Activated CD4-positive, alpha-beta T cell treated with anti-CD3 and anti-CD28 coated beads for 24 hours (primary cell): ENCODE data around the gene KRT33A.
"Not testable (repeated sequence)": the region's sequence is repeated elsewhere in the genome, so short reads cannot be mapped to it uniquely, and the experiment has no call there.

Experiments used
- DNase-seq, 2 donors: peaks; one replicate each; pipeline ENCODE4 v3.0.0-alpha.2; 2020; ENCODE audit warnings: low read depth in 2 of 2

The KRT33A gene

DNA sequence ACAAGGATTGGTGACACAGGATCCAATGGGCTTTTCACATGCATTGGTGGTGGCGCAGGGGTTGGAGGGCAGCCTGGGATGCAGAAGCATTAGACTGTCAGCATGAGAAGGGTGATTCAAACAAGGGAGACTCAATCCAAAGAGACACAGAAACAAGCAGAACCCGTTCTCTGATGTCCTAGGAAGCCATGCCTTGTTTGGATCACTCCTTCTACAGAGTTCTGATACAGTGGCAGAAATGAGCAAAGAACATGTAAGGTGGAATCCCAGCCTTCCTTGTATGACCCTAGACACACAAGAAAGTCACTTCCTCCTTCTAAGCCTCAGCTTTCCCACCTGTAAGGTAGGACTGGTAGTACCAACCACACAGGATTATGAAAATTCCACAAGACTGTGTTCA, 13.3 kb upstream of the KRT33A start:
- DNase-seq = no peak

DNA sequence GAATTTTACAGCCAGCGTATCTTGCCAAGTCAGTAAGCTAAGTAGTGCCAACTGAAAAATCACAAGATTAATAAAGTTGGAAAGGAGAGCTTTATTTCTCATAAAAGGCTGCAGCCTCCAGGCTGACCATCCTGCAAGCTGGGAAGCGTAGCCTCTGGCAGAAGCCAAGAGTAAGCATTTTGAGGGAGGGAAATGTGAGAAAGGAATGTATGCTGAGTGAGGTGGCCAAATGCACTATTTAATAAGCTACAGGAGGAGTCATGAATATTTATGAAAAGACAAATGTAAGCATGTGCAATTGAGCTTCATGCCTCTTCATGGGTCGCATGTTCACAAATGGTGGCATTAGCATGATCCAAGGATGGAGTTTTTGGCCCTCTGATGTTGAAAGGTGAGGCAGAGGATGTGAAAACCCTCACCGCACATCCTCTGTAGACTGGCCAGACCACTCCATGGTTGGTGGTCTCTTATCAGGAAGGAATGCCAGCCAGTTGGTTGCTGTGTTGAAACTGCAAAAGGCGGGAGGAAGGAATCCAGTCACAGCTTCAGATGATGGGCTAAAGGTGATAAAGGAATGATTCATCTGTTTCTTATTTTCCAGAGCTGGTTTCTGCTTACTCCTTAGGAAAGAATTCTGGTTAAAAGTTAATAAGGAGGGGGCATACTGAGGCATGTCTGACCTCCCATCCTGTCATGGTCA, 9.8 kb upstream of the KRT33A start:
- no peak for DNase-seq

DNA sequence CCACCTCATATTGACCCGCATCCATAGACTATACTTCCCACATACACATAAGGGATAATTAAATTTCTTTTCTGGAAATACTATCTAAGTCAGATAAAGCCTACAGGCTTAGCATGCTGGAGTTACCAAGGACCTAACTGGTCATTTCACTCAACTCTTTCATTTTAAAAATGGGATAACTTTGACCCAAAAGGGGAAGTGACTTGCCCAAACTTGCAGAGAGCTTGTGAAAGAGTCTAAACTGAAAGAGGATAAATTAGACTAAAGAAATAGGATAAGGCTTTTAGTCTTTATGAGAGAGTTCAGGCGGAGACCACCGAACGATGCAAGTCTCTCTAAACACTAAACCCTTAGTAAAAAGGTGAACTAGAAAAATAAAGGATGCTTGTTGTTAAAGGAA, 3.9 kb upstream of the KRT33A start:
- no peak for DNase-seq

DNA sequence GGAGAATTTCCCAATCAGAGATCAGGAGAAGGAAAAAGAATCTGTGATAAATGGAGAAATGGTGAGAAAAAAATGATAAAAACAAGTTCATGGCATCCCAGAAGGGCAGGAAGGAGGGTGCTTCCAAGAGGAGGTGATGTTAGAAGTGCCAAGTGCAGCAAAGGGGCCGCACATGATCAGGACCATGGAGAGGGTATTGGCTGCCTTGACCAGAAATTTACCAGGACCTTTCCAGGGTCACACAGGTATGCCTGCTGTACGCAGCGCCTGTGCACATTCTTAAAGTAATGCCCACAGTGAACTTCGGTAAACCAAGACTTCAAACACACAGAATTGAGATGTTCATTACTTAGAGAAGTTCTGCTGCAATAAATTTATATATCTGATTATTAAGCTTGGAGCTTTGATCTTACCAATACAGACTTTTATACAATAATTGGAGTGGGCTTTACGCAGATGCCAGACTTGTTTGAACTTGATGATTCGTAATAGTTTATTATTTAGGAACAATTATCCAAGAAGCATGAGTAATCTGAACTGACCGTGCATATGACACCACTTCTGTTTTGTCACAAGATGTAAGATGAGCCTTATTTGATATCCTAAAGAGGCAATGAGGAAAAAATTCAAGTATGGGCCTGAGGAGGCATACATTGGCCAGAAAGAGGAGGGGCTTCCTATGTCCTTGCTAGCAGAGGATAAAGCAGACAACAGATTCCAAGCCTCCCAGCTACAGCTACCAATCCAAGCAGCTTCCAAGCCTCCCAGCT, 2.2 kb upstream of the KRT33A start:
- DNase-seq = no peak

DNA sequence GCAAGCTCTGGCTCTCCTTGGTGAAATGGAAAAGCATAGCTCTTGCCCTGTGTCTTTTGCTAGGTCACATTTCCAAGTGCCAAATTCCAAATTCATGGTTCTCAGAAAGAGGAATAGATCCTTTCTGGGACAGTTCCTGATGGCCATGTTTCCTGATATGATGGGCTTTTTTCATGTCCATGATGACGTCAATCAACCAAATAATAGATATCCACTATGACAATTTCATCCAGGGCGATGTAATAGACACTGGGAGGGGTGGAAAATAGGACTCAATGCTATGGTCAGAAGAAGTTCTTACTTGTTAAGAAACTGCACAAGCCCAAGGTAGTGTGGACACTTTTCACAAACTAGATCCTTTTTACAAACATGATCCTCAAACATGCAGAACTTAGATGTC, 549 bp upstream of the KRT33A start:
- DNase-seq = no peak

DNA sequence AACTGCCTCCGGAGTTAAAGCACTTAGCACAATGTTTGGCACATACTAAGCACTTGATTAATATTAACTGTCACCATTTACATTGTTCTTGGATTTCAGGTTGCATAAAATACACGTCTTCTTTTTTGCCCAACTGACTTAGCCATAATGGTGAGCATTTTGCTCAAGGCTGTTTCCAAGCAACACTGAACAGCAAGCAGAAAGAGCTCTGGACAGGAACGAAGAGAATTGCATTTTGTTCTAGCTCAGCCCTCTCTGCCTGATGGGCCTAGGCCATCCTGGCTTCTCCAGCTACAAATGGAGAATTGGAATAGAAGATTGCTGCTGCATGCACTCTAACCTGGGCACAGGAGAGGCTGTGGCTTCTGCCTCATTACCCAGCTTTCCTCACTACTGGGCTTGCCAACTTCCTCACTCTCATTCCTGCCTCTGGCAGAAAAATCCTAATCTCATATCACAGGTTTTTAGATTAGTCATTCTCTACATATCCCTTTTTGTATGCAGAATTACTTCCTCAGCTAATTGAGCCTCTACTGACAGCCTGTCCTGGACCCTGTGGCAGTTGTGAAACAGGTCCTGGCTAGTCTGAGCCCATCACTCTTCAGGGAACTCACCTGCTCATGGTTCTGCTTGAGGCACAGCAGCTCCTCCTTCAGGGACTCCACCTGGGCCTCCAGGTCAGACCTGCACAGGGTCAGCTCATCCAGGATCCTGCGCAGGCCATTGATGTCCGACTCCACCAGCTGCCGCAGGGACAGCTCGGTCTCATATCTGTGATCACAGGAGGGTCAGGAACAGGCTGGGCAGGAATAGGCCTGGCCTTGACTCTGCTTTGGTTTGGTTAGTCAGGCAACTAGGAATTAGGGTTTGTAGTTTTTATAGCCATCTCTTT, 2.5 kb downstream of the KRT33A start:
- no peak for DNase-seq

DNA sequence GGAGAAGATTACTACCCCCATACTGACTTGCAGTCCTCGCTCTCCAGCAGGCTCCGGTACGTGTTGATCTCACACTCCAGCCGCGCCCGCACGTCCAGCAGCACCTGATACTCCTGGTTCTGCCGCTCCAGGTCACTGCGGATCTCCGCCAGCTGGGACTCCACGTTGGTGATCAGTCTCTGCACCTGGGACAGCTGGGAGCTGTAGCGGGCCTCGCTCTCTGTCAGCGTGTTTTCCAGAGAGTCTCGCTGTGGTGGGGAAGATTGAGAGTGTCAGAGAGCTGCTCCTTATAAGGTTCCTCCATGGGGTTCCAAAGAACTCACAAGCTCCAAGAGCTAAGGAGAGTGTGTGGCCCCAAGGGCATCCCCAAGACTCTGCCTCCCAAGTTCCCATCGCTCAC, 4.2 kb downstream of the KRT33A start:
- not testable (repeated sequence) for DNase-seq

DNA sequence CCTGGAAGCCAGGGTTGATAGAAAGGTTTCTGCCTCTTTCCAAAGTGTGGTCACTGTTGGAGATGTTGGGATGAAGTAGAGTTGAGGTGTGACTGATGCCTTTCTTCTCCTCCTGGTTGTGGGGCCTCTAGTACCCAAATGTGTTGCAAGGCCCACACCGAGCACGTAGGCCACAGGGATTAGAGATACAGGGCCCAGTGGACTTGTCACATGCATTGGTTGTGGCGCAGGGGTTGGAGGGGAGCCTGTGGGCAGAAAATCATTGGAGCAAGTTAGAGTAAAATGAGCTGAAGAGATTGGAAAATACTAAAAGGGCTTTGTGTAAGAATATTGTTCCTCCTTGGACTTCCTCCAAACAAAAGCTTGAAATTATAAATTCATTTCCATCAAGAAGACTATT, 4.6 kb downstream of the KRT33A start:
- no peak for DNase-seq

DNA sequence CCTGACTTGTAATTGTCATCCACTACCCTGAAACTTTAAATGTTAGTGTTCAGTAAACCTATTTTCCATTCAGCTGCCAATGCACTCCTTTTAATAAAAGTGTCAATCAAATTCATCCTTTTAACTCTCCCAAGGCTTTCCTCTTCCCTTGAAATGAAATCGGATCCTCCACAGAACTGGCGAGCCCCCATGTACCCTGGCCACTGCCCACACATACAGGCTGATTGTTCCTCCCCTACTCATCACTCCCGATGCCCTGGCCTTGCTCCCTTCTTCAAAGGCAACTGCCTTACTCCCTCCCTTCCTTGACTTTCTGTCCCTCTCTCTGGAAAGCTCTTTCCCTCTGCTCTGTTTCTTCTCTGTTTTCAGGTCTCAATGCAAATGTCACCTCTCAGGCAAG, 7.6 kb downstream of the KRT33A start:
- no peak for DNase-seq

DNA sequence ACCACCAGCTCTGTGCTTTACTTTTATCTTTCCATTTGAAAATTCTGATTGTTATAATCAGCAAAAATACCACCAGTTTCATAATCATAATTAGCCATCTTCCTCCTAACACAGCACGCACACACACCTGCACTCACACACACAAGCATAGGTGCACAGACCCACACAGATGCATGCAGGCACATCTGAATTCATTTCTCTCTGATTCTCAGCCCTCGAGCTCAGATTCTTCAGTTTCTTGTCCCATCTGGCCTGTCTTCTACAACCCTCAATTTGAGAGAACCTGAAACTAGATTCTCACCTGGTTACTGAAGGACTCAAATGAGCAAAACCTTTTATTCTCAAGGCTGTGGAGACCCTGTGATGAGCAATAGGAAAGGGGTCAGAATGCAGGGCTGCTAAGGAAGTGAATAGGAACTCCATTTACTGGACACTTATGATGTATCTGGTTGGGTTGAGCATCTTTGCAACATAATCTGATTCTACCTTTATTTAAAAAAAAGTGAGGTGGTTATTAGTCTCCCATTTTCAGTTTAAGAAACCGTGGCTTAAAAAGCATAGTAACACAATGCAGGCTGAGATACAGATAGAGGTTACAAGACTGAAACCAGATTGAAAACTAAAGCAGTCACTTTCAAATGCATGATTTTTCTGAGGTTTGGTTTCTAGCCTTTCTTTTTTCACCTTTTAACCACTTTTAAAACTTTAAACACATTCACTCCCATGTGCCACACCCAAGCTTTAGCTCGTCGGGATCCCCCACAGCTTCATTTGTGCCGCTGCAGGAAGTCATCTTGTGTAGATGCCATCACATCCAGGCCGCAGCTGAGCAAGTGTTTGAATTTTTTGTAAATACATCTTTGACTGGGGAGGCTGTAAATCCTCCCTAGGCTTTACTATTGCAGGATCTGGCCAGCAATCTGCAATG, 9.4 kb downstream of the KRT33A start:
- DNase-seq = peak in 1 of 2 donors; percentile 19

DNA sequence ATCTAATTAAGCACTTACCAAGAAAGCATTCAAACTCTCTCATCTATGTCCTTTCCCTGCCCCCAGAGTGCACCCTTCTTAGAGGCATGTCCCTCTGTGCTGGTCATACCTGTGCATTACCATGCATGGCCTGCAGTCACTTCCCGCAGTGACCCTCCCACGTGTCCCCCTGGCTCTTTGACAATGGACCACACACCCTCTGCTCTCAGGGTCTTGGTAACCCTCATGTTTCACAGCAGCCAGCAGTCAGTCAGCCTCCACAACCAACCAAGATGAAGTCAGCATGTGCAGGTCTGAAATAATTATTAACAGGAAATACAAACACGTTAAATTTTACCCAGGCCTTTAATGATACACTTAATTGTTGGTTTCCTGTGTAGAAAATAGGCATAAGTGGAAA, 10.1 kb downstream of the KRT33A start:
- no peak for DNase-seq

DNA sequence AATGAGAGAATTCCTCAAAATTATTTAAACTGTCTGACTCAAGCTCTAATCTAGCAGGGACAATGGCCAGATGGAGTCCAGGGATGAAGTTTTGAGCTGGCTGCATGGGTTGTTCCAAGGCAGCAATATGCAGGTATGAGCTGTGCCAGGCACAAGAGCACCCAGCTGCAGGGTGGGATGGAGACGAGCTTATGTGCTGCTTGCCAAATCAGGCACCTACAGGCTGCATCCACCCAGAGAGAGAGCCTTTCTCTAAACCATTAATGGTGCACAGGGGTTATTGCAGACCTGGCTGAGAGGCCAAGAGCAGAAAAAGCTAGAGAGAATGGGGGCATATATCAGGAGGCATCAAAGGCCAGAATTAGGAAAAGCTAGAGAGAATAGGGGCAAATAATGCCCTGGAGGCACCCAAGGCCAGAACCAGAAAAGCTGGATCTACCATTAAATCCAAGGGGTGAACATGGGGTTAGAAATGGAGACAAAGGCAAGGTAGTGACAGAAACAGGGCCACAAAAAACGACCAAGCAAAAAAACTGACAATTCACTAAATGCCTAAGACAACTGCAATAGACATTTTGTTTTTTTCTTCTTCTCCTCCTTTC, 11.0 kb downstream of the KRT33A start:
- no peak for DNase-seq

DNA sequence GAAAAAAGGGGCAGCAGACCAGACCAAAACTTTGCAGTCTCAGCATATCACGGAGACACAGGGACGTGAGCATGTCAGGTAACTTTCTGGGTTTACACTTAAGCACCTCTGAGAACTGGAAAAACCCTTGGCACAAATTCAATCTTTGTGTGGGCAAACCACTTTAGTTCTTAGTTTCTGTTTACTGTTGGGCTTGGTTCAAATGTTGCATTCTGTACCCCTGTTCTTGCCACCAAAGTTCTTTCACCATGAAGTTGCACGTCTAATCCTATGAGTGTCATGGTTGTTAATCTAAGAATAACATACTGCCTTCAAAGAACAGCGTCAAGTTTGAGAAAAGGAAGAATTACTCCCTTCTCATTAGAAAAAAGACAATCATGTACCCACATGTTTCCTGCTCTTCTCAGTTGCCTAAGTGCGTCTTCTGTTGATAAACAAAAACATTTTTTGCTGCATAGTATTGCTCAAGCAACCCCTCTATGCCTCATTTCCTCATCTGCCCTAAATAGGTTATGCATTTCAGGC, 11.6 kb downstream of the KRT33A start:
- no peak for DNase-seq

DNA sequence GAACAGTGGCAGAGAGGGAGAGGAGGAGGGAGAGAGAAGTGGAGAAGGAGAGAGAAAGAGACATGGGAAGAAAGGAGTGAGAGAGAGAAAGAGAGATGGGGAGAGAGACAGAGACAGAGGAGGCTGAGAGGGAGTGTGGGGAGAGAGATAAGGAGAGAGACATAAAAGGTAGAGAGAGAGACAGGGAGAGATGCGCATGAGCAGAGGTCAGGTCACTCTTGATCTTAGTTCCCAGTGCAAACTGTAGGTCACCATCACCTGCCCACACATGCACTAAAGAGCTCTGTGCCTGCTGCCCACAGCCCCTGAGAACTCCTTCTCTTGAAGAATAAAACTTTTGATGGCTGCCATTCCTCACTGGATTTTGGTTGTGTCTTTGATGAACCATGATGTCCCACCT, 14.9 kb downstream of the KRT33A start:
- DNase-seq = no peak

DNA sequence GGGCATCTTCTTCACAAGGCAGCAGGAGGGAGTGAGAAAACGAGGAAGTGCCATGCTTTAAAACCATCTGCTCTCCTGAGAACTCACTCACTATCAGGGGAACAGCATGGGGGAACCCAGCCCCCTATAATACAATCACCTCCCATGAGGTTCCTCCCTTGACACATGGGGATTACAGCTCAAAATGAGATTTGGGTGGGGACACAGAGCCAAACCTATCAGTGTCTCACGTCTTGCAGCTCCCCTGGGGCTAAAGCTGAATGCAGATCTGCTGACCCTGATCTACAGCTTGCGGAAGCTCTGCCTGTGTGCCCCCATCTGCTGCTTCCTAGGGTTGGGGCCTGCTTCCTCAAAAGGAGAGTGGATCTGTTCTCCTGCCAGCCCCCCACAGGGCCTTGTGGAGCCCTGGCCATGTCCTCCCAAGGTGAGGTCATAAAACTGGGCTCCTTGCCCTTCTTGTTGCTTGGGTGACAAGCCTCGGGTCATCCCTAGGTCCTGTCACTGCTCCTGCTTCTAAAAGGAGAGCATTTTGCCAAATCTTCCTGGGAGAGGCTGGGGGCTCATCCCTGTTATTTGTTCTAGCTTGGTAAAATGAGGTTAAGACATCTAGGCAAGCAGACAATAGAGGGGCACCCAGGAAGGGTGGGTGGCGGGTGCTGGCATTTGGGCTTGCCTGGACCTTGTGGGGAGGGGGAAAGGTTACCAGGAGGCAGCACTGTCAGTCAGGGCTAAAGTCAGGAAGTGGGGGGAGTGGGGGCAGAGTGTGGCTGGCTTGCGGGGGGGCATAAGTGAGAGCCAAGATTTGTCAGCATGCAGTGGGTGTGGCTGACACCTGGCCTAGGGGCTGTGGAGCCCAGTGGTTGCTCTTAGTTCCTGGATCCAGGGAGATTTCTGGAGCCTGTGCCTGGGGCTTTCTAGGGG, 16.0 kb downstream of the KRT33A start:
- DNase-seq = no peak

DNA sequence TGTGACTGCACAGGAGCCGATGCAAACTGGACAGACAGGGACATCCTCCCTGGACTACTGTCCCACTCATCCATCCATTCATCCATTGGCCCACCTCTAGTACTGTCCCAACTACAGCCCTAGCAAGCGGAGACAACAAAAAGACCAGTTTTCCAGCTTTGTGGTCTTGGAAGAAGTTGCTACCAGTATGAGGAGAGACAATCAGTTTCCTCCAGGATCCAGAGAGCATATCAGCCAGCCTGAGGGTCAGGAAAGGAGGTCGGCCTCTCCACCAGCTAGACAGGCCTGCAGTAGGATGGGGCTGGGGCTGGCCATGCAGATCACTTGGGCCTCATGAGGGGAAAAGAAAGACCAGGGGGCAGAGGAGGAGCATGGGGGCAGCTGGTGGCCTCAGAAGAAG, 16.8 kb downstream of the KRT33A start:
- no peak for DNase-seq

DNA sequence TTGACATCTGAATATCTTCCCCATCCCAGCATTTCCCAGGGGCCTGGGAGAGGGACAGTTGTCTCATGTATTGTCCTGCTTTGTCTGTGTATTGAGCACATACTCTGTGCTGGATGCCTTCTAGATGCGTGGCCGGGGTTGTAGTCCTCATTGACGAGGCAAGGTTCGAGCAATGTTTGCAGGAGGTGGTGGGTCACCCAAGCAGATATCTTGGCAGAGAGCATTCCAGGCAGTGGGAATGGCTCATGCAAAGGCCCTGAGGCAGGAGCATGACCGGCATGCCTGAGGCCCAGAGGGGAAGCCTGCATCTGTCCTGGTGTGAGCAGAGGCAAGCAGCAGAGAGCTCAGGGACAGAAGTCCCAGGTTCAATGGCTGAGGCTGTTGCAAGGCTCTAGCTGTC, 17.5 kb downstream of the KRT33A start:
- DNase-seq = no peak

DNA sequence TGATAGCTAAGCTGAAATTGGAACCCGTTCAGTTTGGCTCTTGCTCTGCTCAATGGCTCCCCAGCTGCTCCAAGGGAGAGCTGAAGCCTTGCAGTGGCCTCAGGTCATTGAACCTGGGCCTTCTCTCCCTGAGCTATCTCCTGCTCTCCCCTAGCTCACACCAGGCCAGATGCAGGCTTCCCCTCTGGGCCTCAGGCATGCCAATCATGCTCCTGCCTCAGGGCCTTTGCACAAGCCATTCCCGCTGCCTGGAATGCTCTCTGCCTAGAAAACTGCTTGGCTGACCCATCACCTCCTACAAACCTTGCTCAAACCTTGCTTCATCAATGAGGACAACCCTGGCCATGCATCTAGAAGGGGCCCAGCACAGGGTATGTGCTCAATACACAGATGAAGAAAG, 18.4 kb downstream of the KRT33A start:
- DNase-seq = no peak

DNA sequence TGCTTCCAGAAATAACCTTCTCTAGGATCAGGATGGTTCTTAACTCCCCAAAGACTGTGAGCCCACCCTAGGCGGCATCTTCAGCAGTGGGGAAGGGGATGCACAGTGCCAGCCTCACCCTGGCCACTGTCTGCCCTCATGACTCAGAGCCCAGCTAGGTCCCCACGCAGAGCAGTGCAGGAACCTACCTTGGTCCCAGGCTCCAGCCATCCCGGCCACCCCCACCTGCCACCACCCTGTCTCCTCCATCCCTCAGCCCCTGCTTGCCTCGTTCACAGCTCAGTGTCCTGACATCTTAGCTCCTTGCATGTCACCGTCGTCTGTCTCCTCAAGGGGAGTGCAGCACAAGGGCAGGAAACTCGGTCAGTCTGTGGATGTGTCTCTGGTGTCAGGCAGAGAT, 19.0 kb downstream of the KRT33A start:
- no peak for DNase-seq
